Activated T-cell treated with anti-CD3 and anti-CD28 coated beads for 1 hour (primary cell): ENCODE measurements around the gene SBDS.
"Not testable (repeated sequence)": the region's sequence is repeated elsewhere in the genome, so short reads cannot be mapped to it uniquely, and the experiment has no call there.

ENCODE experiments used
- DNase-seq: peaks from one replicate; pipeline ENCODE4 v3.0.0-alpha.2; 2020; ENCODE audit warnings: low read depth

Gene SBDS

GRCh38 chr7:66995050-66995776 lies at the start of gene SBDS:
Gene SBDS (minus strand): TSS chr7:66995586. CDS start chr7:66995417, 169 bp downstream.
- DNase-seq = peak; percentile 82

- not testable (repeated sequence) for DNase-seq
These were observed 48.2 kb upstream of the SBDS start for GRCh38 chr7:67043559-67043930.

- DNase-seq = not testable (repeated sequence)
These were observed 47.6 kb upstream of the SBDS start for GRCh38 chr7:67042781-67043558.

GRCh38 chr7:67040832-67041231 lies 45.4 kb upstream of the SBDS start:
- not testable (repeated sequence) for DNase-seq

GRCh38 chr7:67036432-67037395 lies 41.3 kb upstream of the SBDS start:
- not testable (repeated sequence) for DNase-seq

GRCh38 chr7:67033251-67033650 lies 37.9 kb upstream of the SBDS start:
- no peak for DNase-seq

GRCh38 chr7:67031685-67032084 lies 36.3 kb upstream of the SBDS start:
- not testable (repeated sequence) for DNase-seq

- DNase-seq = not testable (repeated sequence)
These were observed 30.1 kb upstream of the SBDS start for GRCh38 chr7:67025459-67025858.

- DNase-seq = no peak
These were observed 27.1 kb upstream of the SBDS start for GRCh38 chr7:67022511-67022910.

GRCh38 chr7:67021260-67021659 lies 25.9 kb upstream of the SBDS start:
- no peak for DNase-seq

GRCh38 chr7:67019562-67020390 lies 24.4 kb upstream of the SBDS start:
- DNase-seq = no peak

GRCh38 chr7:67018940-67019339 lies 23.6 kb upstream of the SBDS start:
- no peak for DNase-seq

- DNase-seq = not testable (repeated sequence)
These were observed 22.6 kb upstream of the SBDS start for GRCh38 chr7:67017971-67018370.

- DNase-seq = not testable (repeated sequence)
These were observed 18.8 kb upstream of the SBDS start for GRCh38 chr7:67014076-67014622.

GRCh38 chr7:67009677-67010076 lies 14.3 kb upstream of the SBDS start:
- not testable (repeated sequence) for DNase-seq

- no peak for DNase-seq
These were observed 12.9 kb upstream of the SBDS start for GRCh38 chr7:67008260-67008659.

- no peak for DNase-seq
These were observed 11.6 kb upstream of the SBDS start for GRCh38 chr7:67006965-67007364.

GRCh38 chr7:67004145-67004544 lies 8.8 kb upstream of the SBDS start:
- DNase-seq = not testable (repeated sequence)

GRCh38 chr7:67000601-67001258 lies 5.3 kb upstream of the SBDS start:
- DNase-seq = not testable (repeated sequence)

- peak; percentile 96 for DNase-seq
These were observed 1.2 kb upstream of the SBDS start, which contains the start of gene TYW1 for GRCh38 chr7:66996444-66997191. Gene TYW1 (plus strand): TSS chr7:66996833. CDS start chr7:66996979, 146 bp downstream.
